Esophagus muscularis mucosa (tissue), 4 donors: ENCODE data around the gene PTPN2. TPM values are rescaled to one million over a fixed set of nuclear protein-coding genes. Genes with fewer than 3 reads are reported as not detected.

ENCODE experiments used
- DNase-seq: peaks from one replicate; pipeline ENCODE4 v3.0.0-alpha.2; 2017; ENCODE audit errors: extremely low spot score
- H3K27ac ChIP-seq, 4 donors: fragments of 200-600 bp; sonication (generic); replicated peaks in 1 of 4; 1 replicate in 3 of 4; 2 replicates in 1 of 4; pipeline ENCODE4 v1.5.1; 2016 to 2019; ENCODE audit warnings: mild to moderate bottlenecking in 1 of 4
- H3K27me3 ChIP-seq, 4 donors: fragments of 200-600 bp; sonication (generic); one replicate each; pipeline versions ENCODE4 v1.5.1 to v1.6.0; 2016 to 2019
- H3K36me3 ChIP-seq, 4 donors: fragments of 200-600 bp; sonication (generic); one replicate each; pipeline ENCODE4 v1.5.1; 2016 to 2019
- H3K4me1 ChIP-seq, 4 donors: fragments of 200-600 bp; sonication (generic); one replicate each; pipeline ENCODE4 v1.5.1; 2016 to 2019
- H3K4me3 ChIP-seq, 4 donors: fragments of 200-600 bp; sonication (generic); 1 replicate in 2 of 4; 2 replicates in 2 of 4; pipeline ENCODE4 v1.5.1; 2016 to 2019; ENCODE audit warnings: mild to moderate bottlenecking in 4 of 4, moderate library complexity in 1 of 4
- H3K9me3 ChIP-seq, 4 donors: fragments of 200-600 bp; sonication (generic); 1 replicate in 3 of 4; 2 replicates in 1 of 4; pipeline ENCODE4 v1.5.1; 2016 to 2019
- EP300 ChIP-seq: sonication (generic); formaldehyde crosslinking; IDR thresholded peaks from one replicate; pipeline ENCODE4 v1.6.1; 2017; ENCODE audit warnings: antibody characterized with exemption
- POLR2A ChIP-seq: fragments of 450-650 bp; IDR thresholded peaks from one replicate; pipeline ENCODE4 v1.6.1; 2017; ENCODE audit warnings: antibody characterized with exemption, moderate library complexity, mild to moderate bottlenecking, low read depth
- POLR2AphosphoS5 ChIP-seq, 2 donors: sonication (generic); formaldehyde crosslinking; IDR thresholded peaks; one replicate each; pipeline ENCODE4 v1.6.1; 2017; ENCODE audit warnings: antibody characterized with exemption in 2 of 2
- WGBS: methylation state at CpG from one replicate; pipeline ENCODE4 v1.1.5; 2018; 5-methylcytosine and 5-hydroxymethylcytosine counted together
- intact Hi-C: fragments of 100-400 bp; cut with DNase I; formaldehyde crosslinking; loops from one replicate; pipeline ENCODE4 v1.15.1; 2023
- total RNA-seq, 4 donors: library from RNA; depleted of rRNA; stranded (reverse); fragments of >200 nt; gene quantifications; one replicate each; pipeline versions ENCODE4 v1.1.0 to v1.2.1, GENCODE V29; 2016
- TF ChIP-seq, protein P1 (sequence below), 3 experiments: fragments of 200-600 bp in 2 of 3; fragments of 450-650 bp in 1 of 3; sonication (generic) in 2 of 3; IDR thresholded peaks; one replicate each; pipeline ENCODE4 v1.5.1; 2017 to 2019; ENCODE audit warnings: antibody characterized with exemption in 3 of 3, mild to moderate bottlenecking in 2 of 3, moderate library complexity in 1 of 3

The PTPN2 gene
- total RNA-seq, 4 donors from 2014 or later: 14.3 to 27.5 (median 18.0) TPM

- WGBS: 81% methylated on average over 14 of the region's 14 CpGs
- no peak overlapping the region for H3K4me3 ChIP-seq
- intact Hi-C loops: no loop called here
Observed at GRCh38 chr18:12750076-12750714, 133.8 kb downstream of the PTPN2 start.

GRCh38 chr18:12749121-12749520 lies 134.9 kb downstream of the PTPN2 start:
- WGBS: 89% methylated on average over 13 of the region's 13 CpGs
- no peaks in the 10 kb centered on the region for H3K36me3 ChIP-seq
- no peaks in the 10 kb centered on the region for H3K4me1 ChIP-seq
- H3K4me3 ChIP-seq: no peak overlapping the region
- H3K27ac ChIP-seq: no peak overlapping the region
- intact Hi-C loops: no loop called here
- H3K27me3 ChIP-seq: no peaks in the 10 kb centered on the region
- TF ChIP-seq POLR2AphosphoS5 (IDR thresholded peaks at IDR 0.05) (no peak), POLR2A (no peak), EP300 (no peak)
- TF ChIP-seq, protein P1, sequence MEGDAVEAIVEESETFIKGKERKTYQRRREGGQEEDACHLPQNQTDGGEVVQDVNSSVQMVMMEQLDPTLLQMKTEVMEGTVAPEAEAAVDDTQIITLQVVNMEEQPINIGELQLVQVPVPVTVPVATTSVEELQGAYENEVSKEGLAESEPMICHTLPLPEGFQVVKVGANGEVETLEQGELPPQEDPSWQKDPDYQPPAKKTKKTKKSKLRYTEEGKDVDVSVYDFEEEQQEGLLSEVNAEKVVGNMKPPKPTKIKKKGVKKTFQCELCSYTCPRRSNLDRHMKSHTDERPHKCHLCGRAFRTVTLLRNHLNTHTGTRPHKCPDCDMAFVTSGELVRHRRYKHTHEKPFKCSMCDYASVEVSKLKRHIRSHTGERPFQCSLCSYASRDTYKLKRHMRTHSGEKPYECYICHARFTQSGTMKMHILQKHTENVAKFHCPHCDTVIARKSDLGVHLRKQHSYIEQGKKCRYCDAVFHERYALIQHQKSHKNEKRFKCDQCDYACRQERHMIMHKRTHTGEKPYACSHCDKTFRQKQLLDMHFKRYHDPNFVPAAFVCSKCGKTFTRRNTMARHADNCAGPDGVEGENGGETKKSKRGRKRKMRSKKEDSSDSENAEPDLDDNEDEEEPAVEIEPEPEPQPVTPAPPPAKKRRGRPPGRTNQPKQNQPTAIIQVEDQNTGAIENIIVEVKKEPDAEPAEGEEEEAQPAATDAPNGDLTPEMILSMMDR (IDR thresholded peaks at IDR 0.05): no peak
- no peaks in the 10 kb centered on the region for H3K9me3 ChIP-seq
- no peak for DNase-seq

More at GRCh38 chr18:12750076-12750714, 133.8 kb downstream of the PTPN2 start:
- Histone ChIP-seq H3K27me3 (no peaks in the 10 kb centered on the region), H3K27ac (no peak overlapping the region), H3K4me1 (no peaks in the 10 kb centered on the region), H3K9me3 (no peaks in the 10 kb centered on the region), H3K36me3 (no peaks in the 10 kb centered on the region)
- TF ChIP-seq, protein P1 (IDR thresholded peaks at IDR 0.05): no peak
- TF ChIP-seq EP300: no peak
- TF ChIP-seq POLR2A: no peak
- TF ChIP-seq POLR2AphosphoS5 (IDR thresholded peaks at IDR 0.05): no peak
- no peak for DNase-seq

- no peaks in the 10 kb centered on the region for H3K4me1 ChIP-seq
- H3K9me3 ChIP-seq: no peaks in the 10 kb centered on the region
- no peak overlapping the region for H3K27ac ChIP-seq
- intact Hi-C loops: no loop called here
- no peak overlapping the region for H3K4me3 ChIP-seq
- no peak for DNase-seq
- no peak for TF ChIP-seq POLR2AphosphoS5 (IDR thresholded peaks at IDR 0.05)
- TF ChIP-seq, protein P1 (IDR thresholded peaks at IDR 0.05): no peak
- TF ChIP-seq POLR2A: no peak
- TF ChIP-seq EP300: no peak
- H3K36me3 ChIP-seq: no peaks in the 10 kb centered on the region
- no peaks in the 10 kb centered on the region for H3K27me3 ChIP-seq
- 89% methylated on average over 5 of the region's 5 CpGs for WGBS
Observed at GRCh38 chr18:12748671-12749070, 135.4 kb downstream of the PTPN2 start.

DNA sequence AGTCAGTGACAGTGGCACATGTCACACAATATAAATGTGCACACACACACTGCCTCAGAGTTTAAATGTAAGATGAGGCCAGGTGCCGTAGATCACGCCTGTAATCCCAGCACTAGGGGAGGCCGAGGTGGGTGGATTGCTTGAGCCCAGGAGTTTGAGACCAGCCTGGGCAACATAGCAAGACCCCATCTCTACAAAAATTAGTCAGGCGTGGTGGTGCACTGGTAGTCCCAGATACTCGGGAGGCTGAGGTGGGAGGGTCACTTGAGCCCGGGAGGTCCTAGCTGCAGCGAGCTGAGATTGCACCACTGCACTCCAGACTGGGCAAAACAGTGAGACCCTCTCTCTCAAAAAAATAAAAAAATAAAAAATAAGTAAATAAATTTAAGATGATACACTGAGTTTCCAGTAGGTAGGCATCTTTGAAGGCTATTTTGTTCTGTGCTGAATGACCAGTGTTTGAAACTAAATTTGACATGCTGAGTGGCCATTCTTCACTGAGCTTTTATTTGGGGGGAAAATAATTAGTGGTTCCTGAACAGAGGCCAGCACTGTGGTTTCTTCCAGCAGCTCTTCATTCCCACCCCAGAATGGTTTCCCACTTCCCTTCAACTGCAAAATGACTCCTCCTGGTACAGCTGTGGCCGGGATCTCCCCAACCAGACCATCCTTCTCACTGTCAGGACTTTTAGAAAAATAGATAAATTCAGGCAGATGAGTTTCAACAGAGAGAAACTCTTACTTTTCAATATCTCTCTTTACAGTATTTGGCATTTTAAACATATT lies 136.3 kb downstream of the PTPN2 start:
- no peaks in the 10 kb centered on the region for H3K4me1 ChIP-seq
- no peaks in the 10 kb centered on the region for H3K27me3 ChIP-seq
- TF ChIP-seq, protein P1 (IDR thresholded peaks at IDR 0.05): no peak
- TF ChIP-seq POLR2A (no peak), POLR2AphosphoS5 (IDR thresholded peaks at IDR 0.05) (no peak), EP300 (no peak)
- no peaks in the 10 kb centered on the region for H3K9me3 ChIP-seq
- 85% methylated on average over 8 of the region's 8 CpGs for WGBS
- H3K36me3 ChIP-seq: no peaks in the 10 kb centered on the region
- H3K27ac ChIP-seq: no peak overlapping the region
- intact Hi-C loops: no loop called here
- DNase-seq: no peak
- H3K4me3 ChIP-seq: no peak overlapping the region
